ENCODE measurements around the gene RASSF4. TPM values are rescaled to one million over a fixed set of nuclear protein-coding genes. Genes with fewer than 3 reads are reported as not detected.
A peak's percentile ranks its signal among the peaks of the same experiment; 100 is the strongest.

Gene RASSF4, protein sequence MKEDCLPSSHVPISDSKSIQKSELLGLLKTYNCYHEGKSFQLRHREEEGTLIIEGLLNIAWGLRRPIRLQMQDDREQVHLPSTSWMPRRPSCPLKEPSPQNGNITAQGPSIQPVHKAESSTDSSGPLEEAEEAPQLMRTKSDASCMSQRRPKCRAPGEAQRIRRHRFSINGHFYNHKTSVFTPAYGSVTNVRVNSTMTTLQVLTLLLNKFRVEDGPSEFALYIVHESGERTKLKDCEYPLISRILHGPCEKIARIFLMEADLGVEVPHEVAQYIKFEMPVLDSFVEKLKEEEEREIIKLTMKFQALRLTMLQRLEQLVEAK
- 1 to 10 TPM; 1.2 to 3.1 TPM for total RNA-seq

GRCh38 chr10:44959247-44960087 lies at the start of gene RASSF4:
RASSF4 (plus strand) TSS chr10:44959802; CDS start chr10:44970203, 10,401 bp downstream.
- no peaks in the 10 kb centered on the region for H3K9me3 Mint-ChIP-seq (ENCODE audit: low read depth)
- no peaks in the 10 kb centered on the region for H3K27me3 Mint-ChIP-seq
- DNase-seq (peak; percentile 94), ATAC-seq (peak; percentile 100)
- peaks cover 14% of the 10 kb centered on the region for H3K4me1 Mint-ChIP-seq
- H3K4me3 Mint-ChIP-seq: peak within 1 kb of the TSS; percentile 82
- H3K36me3 Mint-ChIP-seq: peaks cover 9% of the 10 kb centered on the region
- H3K27ac Mint-ChIP-seq: peak within 1 kb of the TSS; percentile 70
- CTCF ChIA-PET: interaction anchor here (1.0 to 1.7 kb wide), 2 partner anchors 14 to 27 kb away, joined by 3 to 6 read pairs; no protein-coding TSS in a partner anchor

GRCh38 chr10:44909910-44910309 lies 49.7 kb upstream of the RASSF4 start:
- Mint-ChIP-seq H3K4me1 (peaks cover 15% of the 10 kb centered on the region), H3K36me3 (no peaks in the 10 kb centered on the region), H3K27me3 (peaks cover 8% of the 10 kb centered on the region), H3K27ac (no peak overlapping the region), H3K9me3 (ENCODE audit: low read depth) (no peaks in the 10 kb centered on the region), H3K4me3 (no peak overlapping the region)
- ATAC-seq (no peak), DNase-seq (no peak)
- CTCF ChIA-PET: no interaction called here

GRCh38 chr10:44910602-44911001 lies 49.0 kb upstream of the RASSF4 start:
- ATAC-seq: no peak
- CTCF ChIA-PET: no interaction called here
- Mint-ChIP-seq H3K27me3 (peaks cover 8% of the 10 kb centered on the region), H3K9me3 (ENCODE audit: low read depth) (no peaks in the 10 kb centered on the region), H3K4me1 (peaks cover 15% of the 10 kb centered on the region), H3K27ac (no peak overlapping the region), H3K4me3 (no peak overlapping the region), H3K36me3 (no peaks in the 10 kb centered on the region)
- no peak for DNase-seq

DNA sequence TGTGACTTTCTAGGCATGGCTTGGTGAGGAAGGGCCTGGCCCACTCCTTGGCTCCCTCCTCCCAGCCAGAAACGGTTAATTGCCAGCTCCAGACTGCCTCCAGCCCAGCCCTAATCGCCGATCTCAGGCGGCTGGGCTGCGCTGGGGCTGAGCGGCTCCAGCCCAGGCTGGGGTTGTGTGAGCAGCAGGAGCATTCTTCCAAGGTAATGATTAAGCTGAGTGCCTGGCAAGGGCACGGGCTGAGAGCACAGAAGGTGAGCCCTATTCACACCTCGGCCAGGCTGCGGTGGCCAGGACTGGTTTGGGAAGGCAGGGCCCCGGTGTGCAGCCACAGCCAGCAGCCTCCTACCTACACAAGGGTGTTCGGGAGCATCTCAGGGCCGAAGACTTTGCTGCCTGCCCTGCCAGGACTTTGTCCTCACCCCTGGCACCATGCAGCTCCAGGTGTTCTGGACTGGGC lies 48.5 kb upstream of the RASSF4 start, which contains the start of gene TMEM72:
TMEM72 (plus strand) TSS at position 257 of the 460 bp plus-strand sequence; CDS start at position 433, 176 bp downstream.
- ATAC-seq: no peak
- H3K27me3 Mint-ChIP-seq: peaks cover 8% of the 10 kb centered on the region

DNA sequence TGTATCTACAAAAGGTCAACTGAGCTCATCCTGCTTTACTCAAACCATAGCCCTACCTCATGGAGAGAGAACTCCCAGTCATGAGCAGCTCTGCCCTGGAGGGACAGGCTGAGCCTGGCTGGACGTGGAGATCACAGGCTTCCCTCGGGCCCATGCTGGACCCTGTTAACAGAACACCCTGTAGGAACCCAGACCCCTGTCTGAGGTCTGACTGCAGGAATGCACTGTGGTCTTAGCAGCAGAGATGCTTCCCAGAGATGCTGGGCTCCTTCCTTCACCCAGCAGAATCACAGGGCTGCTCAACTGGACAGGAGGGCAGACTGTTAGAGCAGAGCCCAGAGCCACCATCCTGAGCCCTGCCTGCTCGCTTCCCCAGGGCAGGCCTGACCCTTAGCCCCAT lies 47.7 kb upstream of the RASSF4 start:
- Mint-ChIP-seq H3K36me3 (no peaks in the 10 kb centered on the region), H3K4me3 (no peak overlapping the region), H3K4me1 (peaks cover 15% of the 10 kb centered on the region), H3K27me3 (peaks cover 13% of the 10 kb centered on the region), H3K9me3 (ENCODE audit: low read depth) (no peaks in the 10 kb centered on the region), H3K27ac (no peak overlapping the region)
- DNase-seq (no peak), ATAC-seq (no peak)
- CTCF ChIA-PET: no interaction called here

More for the DNA sequence above, 48.5 kb upstream of the RASSF4 start, which contains the start of gene TMEM72:
- no peak within 1 kb of the TSS for H3K27ac Mint-ChIP-seq
- peaks cover 15% of the 10 kb centered on the region for H3K4me1 Mint-ChIP-seq
- DNase-seq: no peak
- CTCF ChIA-PET: no interaction called here
- H3K36me3 Mint-ChIP-seq: no peaks in the 10 kb centered on the region
- no peaks in the 10 kb centered on the region for H3K9me3 Mint-ChIP-seq (ENCODE audit: low read depth)
- H3K4me3 Mint-ChIP-seq: no peak within 1 kb of the TSS

DNA sequence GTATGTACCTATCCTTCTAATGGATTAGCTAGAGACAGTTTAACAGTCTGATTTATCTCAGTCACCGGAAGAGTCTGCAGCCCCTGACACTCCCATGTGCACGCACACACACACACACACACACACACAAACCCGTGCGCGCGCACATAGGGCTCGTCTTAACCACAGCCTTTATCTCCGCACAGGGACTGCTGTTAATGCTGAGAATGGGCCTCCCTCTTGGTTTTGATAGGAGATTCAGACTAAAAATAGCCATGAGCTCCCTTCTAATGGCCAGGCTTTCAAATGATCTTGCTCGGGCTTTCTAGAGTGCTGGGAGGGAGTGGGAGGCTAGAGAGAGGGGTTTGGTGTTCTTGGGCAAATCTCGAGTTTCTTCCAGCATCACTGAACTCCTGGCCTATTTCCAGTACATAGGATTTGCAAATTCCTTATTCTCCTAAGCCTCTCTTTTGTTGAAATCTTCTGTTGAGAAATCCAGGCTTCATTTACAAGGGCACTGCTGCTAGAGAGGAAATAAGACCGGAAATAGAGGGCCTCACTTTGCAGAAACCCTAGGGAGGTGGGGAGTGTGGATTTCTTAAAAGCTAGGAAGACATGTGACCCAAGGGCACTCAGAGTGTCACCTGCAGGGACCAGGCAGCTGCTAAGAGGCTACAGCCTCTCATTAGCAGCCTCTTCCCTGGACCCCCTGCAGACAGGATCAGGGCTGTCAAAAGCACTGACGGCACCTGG lies 46.1 kb upstream of the RASSF4 start:
- Mint-ChIP-seq H3K27me3 (peaks cover 23% of the 10 kb centered on the region), H3K4me1 (peaks cover 15% of the 10 kb centered on the region), H3K9me3 (ENCODE audit: low read depth) (no peaks in the 10 kb centered on the region), H3K36me3 (no peaks in the 10 kb centered on the region), H3K4me3 (no peak overlapping the region), H3K27ac (peak overlapping the region; percentile 24)
- ATAC-seq (peak; percentile 60), DNase-seq (no peak)
- CTCF ChIA-PET: interaction anchor here (1.2 kb wide), 1 partner anchor 20 kb away, joined by 3 read pairs; no protein-coding TSS in a partner anchor

DNA sequence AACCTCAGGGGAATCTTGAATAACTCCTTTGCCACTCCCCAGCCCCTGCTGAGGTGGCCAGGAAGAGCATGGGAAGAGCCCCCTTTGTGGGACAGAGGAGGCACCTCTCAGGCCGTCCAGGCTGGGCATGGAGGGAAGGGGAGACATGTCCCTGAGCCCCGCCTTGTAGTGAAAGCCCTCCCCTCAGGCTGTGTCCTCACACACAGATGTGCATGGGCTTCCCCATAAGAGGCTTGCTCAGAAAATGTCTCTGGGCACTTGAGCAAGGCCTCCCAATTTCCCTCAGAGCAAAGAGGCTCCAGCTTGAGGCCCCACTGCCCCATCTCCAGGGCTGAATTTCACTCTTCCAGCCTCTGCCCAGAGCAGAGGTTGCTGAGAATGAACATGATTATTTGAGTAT lies 44.7 kb upstream of the RASSF4 start:
- no peak overlapping the region for H3K27ac Mint-ChIP-seq
- ATAC-seq (no peak), DNase-seq (no peak)
- H3K4me1 Mint-ChIP-seq: peaks cover 15% of the 10 kb centered on the region
- no peaks in the 10 kb centered on the region for H3K36me3 Mint-ChIP-seq
- CTCF ChIA-PET: interaction anchor here (1.2 kb wide), 1 partner anchor 18 kb away, joined by 3 read pairs; no protein-coding TSS in a partner anchor
- H3K4me3 Mint-ChIP-seq: no peak overlapping the region
- H3K27me3 Mint-ChIP-seq: peaks cover 21% of the 10 kb centered on the region
- no peaks in the 10 kb centered on the region for H3K9me3 Mint-ChIP-seq (ENCODE audit: low read depth)

- Mint-ChIP-seq H3K4me3 (no peak overlapping the region), H3K27ac (no peak overlapping the region), H3K4me1 (peaks cover 15% of the 10 kb centered on the region), H3K27me3 (peaks cover 21% of the 10 kb centered on the region), H3K36me3 (no peaks in the 10 kb centered on the region), H3K9me3 (ENCODE audit: low read depth) (no peaks in the 10 kb centered on the region)
- ATAC-seq: no peak
- CTCF ChIA-PET: no interaction called here
- no peak for DNase-seq
Observed at GRCh38 chr10:44916429-44916828, 43.2 kb upstream of the RASSF4 start.

DNA sequence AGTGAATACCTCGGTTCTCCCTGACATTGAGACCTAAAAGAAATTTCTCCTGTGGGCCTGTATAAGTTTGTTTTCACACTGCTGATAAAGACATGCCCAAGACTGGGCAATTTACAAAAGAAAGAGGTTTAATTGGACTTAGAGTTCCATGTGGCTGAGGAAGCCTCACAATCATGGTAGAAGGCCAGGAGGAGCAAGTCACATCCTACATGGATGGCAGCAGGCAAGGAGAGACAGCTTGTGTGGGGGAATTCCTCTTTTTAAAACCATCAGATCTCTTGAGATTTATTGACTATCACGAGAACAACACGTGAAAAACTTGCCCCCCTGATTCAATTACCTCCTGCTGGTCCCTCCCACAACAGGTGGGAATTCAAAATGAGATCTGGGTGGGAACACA lies 41.8 kb upstream of the RASSF4 start:
- no peak for ATAC-seq
- no peak for DNase-seq
- Mint-ChIP-seq H3K4me1 (peaks cover 15% of the 10 kb centered on the region), H3K9me3 (ENCODE audit: low read depth) (no peaks in the 10 kb centered on the region), H3K27ac (no peak overlapping the region), H3K4me3 (no peak overlapping the region), H3K36me3 (no peaks in the 10 kb centered on the region), H3K27me3 (peaks cover 21% of the 10 kb centered on the region)
- CTCF ChIA-PET: no interaction called here

- no peak for DNase-seq
- CTCF ChIA-PET: interaction anchor here (0.9 kb wide), 1 partner anchor 13 kb away, joined by 4 read pairs; no protein-coding TSS in a partner anchor
Observed at GRCh38 chr10:44920252-44920651, 39.4 kb upstream of the RASSF4 start.

DNA sequence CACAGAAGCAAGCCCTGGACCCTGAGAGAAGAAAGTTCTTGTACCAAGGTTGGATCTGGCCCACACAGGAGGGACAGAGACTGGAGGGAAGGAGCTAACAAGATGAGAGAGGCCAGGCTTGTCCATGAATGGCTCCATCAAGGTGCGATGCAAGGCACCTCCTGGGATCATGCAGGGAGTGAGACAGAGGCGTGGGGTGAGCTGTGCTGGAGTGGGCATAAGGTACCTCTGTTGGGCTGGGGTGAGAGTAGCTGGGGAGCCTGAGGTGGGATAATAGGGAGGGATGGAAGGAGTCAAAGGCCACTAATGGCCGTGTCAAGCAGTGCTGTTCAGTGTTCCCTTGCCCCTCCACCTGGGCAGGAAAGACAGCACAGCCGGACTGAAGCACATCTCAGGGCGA lies 38.5 kb upstream of the RASSF4 start:
- no peaks in the 10 kb centered on the region for H3K4me1 Mint-ChIP-seq
- no peaks in the 10 kb centered on the region for H3K9me3 Mint-ChIP-seq (ENCODE audit: low read depth)
- no peak overlapping the region for H3K4me3 Mint-ChIP-seq
- peaks cover 21% of the 10 kb centered on the region for H3K27me3 Mint-ChIP-seq
- H3K27ac Mint-ChIP-seq: no peak overlapping the region
- CTCF ChIA-PET: no interaction called here
- no peaks in the 10 kb centered on the region for H3K36me3 Mint-ChIP-seq
- DNase-seq: peak; percentile 32
- no peak for ATAC-seq

More at GRCh38 chr10:44920252-44920651, 39.4 kb upstream of the RASSF4 start:
- Mint-ChIP-seq H3K27ac (no peak overlapping the region), H3K4me3 (no peak overlapping the region), H3K27me3 (peaks cover 21% of the 10 kb centered on the region), H3K4me1 (no peaks in the 10 kb centered on the region), H3K36me3 (no peaks in the 10 kb centered on the region), H3K9me3 (ENCODE audit: low read depth) (no peaks in the 10 kb centered on the region)
- no peak for ATAC-seq

GRCh38 chr10:44921506-44921905 lies 38.1 kb upstream of the RASSF4 start:
- CTCF ChIA-PET: no interaction called here
- H3K4me1 Mint-ChIP-seq: no peaks in the 10 kb centered on the region
- no peak for ATAC-seq
- no peaks in the 10 kb centered on the region for H3K9me3 Mint-ChIP-seq (ENCODE audit: low read depth)
- peak; percentile 22 for DNase-seq
- H3K27ac Mint-ChIP-seq: no peak overlapping the region
- no peak overlapping the region for H3K4me3 Mint-ChIP-seq
- H3K36me3 Mint-ChIP-seq: no peaks in the 10 kb centered on the region
- peaks cover 20% of the 10 kb centered on the region for H3K27me3 Mint-ChIP-seq

GRCh38 chr10:44922021-44922420 lies 37.6 kb upstream of the RASSF4 start:
- H3K4me1 Mint-ChIP-seq: no peaks in the 10 kb centered on the region
- CTCF ChIA-PET: no interaction called here
- peak; percentile 16 for DNase-seq
- H3K27ac Mint-ChIP-seq: no peak overlapping the region
- no peak overlapping the region for H3K4me3 Mint-ChIP-seq
- H3K9me3 Mint-ChIP-seq (ENCODE audit: low read depth): no peaks in the 10 kb centered on the region
- H3K27me3 Mint-ChIP-seq: peaks cover 15% of the 10 kb centered on the region
- no peaks in the 10 kb centered on the region for H3K36me3 Mint-ChIP-seq
- no peak for ATAC-seq
